Activated CD4-positive, alpha-beta T cell treated with anti-CD3 and anti-CD28 coated beads for 24 hours (primary cell): ENCODE results near the gene SOHLH2.

ENCODE experiments used
- DNase-seq, 2 donors: peaks; one replicate each; pipeline ENCODE4 v3.0.0-alpha.2; 2020; ENCODE audit warnings: low read depth in 2 of 2

The SOHLH2 gene, protein sequence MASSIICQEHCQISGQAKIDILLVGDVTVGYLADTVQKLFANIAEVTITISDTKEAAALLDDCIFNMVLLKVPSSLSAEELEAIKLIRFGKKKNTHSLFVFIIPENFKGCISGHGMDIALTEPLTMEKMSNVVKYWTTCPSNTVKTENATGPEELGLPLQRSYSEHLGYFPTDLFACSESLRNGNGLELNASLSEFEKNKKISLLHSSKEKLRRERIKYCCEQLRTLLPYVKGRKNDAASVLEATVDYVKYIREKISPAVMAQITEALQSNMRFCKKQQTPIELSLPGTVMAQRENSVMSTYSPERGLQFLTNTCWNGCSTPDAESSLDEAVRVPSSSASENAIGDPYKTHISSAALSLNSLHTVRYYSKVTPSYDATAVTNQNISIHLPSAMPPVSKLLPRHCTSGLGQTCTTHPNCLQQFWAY

DNA sequence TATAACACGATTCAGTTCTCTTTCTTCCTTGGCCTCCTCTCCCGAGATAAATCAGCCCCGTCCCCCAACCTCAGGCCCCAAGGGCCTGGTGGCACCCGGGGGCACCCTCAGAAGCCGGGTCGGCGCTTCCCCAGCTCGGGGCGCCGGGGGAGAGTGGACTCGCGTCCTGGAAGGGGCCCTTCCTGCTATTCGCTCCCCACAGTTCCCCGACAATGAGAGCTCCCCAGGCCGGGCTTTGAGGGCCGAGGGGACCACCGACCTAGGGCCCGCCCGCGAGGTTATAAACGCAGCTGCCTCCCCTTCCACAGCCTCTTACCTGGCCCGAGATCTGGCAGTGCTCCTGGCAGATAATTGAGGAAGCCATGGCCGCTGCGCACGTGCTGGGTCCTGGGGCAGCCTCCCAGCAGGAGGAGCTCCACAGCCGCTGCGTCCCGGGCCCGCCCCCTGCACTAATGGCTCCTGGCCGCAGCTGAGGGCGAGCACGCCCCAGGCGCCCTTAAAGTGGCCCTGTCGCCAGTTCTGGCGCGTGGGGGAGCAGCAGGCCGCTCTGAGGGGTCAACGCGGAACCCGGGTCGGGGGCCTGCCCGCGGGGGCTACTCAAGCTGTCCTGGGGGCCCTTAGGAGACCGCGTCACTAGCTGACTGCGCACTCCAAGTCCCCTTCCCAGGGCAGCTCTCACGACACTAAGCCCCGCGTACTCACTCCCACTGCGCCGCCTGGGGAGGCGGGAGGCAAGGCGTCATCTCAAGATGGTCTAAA is at the start of gene SOHLH2:
Gene SOHLH2 (minus strand): TSS at position 394 of the 759 bp plus-strand sequence. CDS start 30 bp downstream, at position 364.
- DNase-seq: no peak

DNA sequence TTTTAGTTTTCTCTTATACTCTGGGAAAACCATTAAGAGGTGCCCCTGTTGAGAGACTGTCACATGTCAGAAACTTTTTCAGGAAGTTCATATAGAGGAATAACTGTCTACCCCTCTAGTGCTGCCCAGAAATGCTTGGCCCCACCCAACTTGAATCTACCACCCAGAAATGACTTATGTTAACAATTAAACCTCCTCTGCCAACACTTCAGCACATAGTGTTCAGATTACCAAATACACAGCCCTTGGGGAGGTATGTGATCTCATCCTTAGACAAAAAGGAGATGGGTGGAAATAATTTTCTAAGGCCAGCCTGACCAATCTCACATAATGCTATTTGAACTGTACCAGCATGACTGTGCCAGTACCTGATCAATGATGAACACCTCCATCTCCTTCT is 47.6 kb upstream of the SOHLH2 start:
- no peak for DNase-seq

DNA sequence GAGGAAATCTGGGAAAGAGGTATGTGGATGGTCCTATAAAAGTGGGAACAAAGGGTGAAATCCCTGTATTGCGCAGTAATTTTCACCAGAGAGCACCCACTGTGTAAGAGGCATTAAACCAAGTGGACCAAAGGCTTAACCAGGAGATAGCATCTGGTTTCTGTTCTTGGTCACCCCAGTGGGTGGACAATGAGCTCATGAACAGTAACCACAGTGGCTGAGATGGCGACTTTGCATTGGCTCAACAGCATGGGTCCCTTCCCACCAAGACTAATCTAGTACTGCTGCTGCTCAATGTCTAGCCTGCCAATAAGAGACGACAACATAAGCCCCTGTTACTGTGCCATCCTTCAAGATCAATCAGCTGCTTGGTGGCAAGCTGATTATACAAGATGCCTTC is 46.7 kb upstream of the SOHLH2 start:
- no peak for DNase-seq

DNA sequence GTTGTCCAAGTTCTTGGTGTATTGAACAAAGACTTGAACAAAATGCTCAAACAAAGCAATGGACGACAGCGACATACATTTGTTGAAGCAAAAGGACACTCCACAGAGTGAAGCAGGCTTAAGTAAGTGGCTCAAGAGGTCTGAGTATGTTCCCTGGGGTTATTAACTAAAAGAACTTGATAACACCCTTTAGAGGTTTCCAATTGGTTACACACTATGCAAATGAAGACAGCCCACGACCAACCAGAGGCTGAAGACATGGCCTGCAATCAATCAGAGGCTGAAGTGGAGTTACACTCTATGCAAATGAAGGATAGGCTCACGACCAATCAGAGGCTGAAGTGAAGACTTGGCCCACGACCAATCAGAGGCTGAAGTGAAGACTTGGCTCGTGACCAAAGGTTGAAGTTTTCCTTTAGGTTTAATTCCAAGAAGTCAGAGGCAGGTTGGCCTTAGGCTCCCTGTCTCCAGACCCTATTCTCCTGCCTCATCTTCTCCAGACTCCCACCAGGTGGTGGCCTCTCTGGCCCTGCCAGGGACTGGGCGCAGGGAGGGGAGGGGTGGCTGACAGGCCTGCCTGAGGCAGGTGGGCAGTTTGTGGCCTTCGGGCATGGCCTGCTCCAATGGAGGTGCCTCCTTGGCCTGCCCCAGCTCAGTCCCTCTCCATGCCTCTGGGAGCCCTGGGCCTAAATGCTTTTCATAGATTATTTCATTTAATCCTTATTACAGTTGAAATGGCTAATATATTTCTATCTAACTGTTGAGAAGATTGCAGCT is 45.2 kb upstream of the SOHLH2 start:
- DNase-seq: no peak

DNA sequence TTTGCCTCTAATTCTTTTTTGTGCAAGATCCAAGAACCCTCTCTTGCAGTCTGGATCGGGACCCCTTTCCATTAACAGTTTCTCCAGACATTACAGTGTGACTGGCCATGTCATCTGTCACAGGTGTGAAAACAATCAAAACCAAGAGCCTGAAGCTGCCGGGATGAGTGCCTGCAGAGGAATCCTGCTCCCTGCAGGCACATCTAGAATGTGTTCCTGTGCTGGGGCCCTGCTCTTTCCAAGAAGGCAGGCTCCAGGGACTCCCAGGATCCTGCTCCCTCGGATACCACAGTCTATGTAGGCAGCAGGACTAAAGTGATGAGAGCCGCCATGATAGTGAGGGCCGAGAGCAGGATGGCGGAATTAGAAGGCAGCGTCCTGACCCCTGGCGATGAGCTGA is 44.5 kb upstream of the SOHLH2 start:
- DNase-seq: no peak

DNA sequence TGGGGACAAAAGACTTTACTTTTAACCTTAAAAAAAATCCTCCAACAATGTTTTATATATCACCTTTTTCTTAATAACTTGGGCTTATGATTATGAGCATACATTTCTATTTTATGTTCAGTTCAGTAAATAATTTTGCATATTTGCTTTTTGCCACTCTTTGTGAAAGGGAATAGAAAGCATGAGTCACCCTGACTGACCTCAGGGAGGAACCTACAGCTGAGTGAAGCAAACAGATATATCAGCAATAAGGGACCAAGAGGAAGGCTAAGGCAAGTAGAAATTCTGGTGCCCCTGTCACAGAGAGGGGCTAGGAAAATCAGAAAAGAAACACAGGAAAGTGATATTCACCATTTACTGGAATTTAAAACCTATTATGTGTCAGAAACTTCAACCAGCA is 37.2 kb upstream of the SOHLH2 start:
- no peak for DNase-seq

DNA sequence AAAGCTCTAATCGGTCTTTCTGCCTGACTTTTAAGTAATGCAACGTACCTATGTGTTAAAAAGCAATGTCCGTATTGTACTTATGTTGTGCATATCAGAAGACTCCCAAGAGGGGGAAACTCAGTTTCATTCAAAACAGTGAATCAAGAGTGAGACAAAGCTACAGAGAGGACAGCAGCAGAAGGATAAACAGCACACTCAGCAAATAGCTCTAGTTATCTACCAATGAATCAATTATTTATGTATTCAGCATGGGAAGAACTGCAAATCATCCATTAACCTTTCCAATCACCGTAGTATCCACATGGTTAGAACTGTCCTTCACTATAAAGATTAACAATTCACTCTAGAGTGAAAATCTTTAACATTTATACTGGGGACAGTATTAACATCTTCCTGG is 36.7 kb upstream of the SOHLH2 start:
- no peak for DNase-seq

DNA sequence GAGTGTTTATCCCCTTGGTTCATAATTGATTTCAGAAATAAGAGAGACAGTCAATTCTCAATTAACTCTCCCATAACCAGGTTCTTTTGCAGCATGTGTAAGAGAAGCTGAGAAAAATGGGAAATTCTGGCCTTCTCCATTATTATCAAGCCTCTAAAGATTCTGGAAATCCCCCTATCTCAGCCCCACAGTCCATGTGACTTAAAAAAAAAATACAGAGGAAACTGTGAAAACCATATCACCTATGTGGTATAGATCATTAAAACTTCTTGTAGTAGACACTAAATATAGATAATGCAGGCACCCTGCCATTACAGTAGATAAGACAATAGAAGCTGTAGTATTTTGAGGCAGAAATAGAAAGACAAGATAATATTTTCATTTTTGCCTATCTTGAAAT is 34.3 kb upstream of the SOHLH2 start:
- no peak for DNase-seq

DNA sequence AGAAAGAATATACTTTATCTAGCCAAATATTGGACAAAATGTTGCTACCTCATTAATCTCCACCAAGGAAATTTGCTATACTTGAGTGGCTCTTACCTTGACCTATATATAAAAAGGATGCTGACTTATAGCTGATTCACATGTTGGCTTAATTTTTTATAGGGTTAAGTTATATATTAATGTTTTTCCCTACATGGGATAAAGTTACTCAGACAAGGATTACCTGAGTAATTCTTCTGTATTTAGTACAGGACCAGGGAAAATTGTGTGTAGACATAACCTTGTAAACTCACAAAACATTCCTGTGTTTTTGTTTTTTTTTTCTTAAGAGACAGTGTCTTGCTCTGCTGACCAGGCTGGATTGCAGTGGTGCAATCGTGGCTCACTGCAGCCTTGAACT is 30.6 kb upstream of the SOHLH2 start:
- no peak for DNase-seq

DNA sequence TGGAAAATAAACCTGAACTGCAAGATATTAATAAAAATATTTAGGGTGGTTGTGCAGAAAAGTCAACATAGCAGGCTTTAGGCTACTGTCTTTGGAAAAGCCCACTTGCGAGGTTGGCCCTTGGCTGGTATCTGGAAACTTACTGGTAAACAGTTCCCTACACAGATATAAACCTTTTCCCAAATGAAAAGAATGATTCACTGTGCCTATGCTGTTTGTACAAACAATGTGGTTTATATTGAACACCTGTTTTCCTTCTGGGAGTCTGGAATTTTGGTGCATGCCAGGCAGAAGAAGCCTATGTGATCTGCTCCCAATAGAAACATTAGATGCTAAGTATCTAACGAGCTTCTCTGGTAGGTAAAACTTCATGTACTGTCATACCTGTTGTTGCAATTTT is 29.7 kb upstream of the SOHLH2 start:
- DNase-seq: no peak

DNA sequence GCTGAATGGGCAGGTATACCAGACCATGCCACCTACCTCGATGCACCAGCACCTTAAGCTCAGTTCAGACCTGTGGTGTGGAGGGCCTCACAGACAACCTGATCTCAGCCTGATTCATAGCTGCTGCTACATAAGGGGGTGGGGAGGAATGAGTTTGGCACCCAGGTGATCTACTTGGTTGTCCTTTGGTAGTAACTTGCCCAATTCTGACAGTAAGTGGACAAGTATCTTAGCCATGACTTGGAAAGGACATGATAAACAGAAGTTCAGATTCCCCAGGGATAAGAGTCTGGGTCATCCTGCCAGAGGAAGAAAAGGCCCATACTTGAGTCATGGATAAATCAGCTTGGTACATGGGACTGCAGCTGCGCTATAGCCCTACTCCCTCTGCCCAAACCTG is 28.4 kb upstream of the SOHLH2 start:
- DNase-seq: no peak

DNA sequence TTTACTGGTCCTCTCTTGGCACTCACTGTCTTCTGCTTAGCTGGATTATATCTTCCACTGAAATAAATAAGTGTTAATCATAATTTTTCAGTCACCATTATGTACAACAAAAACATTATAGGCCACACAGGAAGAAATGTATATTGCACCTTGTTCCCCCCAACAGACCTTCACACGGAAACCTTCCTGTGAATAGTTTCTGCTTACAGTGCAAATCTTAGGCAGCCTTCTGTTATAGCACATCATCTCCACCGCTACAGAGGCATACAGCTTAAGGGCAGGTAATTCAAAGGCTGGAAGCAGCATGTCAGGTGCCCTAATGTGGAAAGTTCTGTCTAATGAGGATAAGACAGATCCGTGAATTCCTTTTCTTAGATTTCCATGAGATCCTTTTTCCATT is 16.9 kb upstream of the SOHLH2 start:
- no peak for DNase-seq

DNA sequence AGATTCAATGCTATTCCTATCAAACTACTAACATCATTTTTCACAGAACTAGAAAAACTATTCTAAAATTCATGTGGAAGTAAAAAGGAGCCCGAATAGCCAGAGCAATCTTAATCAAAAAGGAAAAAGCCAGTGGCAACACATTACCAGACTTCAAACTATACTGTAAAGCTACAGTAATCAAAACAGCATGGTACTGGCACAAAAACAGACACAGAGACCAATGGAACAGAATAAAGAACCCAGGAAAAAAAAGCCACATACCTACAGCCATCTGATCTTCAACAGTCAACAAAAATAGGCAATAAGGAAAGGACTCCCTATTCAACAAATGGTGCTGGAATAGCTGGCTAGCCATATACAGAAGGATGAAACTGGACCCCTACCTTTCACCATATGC is 10.4 kb upstream of the SOHLH2 start:
- DNase-seq: no peak

DNA sequence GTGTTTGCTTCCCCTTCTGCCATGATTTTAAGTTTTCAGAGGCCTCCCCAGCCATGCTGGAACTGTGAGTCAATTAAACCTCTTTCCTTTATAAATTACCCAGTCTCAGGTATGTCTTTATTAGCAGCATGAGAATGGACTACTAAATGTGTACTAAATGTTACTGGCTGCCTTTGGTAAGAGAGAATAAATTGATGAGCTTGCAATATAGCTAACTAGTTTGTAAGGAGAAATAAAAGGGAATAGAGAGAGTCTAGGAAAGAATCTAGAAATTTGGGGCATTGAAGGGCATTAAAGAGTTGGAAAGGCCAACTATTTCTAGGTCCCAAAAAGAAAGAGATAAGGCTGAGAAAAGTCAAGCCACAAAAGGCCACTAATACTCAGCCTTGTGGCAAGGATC is 5.5 kb upstream of the SOHLH2 start:
- DNase-seq: no peak

DNA sequence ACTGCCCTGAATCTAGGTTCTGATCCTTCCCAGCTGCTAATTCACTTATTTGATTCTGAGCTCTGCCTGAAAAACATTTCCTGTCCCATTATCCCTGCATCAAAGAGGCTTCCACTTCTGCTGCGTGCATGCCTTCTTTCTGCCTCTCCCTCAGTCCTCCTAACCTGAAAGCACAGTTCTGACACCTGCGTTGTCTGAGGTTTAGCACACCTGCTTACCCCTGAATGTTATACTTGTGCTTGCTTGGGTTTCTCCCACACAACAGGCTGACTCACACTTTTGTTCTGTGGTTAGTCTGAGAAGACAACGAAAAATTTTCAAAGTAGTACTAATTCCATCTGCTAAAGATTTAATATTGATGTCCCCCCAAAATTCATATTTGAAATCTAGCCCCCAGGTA is 3.1 kb upstream of the SOHLH2 start:
- no peak for DNase-seq

DNA sequence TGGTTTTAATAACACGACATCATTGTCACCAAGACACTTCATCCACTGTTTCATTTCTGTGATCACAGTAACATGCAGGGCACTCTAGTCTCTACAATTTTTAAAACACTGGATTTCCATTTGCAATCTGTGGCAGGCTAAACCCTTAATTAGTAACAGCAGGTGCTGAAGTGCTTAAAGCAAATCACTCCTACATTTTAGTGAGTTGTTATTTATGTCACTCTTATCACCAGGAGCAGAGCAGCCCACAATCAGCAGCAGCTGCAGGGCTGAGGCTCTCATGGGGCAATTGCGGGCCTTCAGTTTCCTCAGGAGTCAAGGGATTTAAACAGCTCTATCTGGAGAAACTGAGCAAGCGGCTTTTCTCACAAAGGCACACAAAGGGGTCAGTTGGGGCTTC is 1.6 kb downstream of the SOHLH2 start:
- DNase-seq: no peak

DNA sequence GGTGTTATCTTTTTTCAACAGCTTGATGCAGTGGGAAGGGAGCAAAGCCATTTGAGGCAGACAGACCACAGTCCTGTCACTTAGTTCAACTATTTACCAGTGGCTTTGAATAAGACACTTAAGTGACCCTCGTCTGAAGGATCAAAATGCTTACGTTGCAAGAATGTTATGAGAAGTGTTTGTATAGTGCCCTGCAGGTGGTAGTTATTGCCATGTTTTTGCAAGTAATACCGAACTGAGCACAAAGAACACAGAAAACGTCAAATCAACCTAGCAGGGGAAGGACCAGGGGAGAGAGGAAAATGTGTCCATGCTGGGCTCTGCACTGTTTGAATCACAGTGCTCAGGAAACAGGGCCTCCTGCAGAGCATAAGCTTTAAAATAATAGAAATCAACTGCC is 2.8 kb downstream of the SOHLH2 start:
- DNase-seq: no peak

DNA sequence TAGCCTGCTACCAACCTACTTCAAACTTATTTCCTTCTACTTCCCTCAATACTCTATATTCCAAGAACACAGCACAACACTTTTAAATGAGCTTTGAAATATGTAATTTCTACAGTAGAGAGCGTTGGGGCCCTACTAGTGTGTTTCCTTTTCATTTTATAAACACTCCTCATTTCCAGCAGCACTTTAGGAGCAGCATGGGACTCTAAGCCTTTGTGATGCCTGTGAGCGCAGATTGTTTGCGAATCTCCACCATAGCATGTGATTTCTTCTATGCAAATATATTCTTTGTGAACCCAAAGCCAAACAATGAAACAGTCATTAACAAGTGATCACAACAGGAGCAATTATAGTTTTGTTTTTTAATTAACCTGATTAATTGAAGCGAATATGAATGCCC is 3.6 kb downstream of the SOHLH2 start:
- DNase-seq: no peak

DNA sequence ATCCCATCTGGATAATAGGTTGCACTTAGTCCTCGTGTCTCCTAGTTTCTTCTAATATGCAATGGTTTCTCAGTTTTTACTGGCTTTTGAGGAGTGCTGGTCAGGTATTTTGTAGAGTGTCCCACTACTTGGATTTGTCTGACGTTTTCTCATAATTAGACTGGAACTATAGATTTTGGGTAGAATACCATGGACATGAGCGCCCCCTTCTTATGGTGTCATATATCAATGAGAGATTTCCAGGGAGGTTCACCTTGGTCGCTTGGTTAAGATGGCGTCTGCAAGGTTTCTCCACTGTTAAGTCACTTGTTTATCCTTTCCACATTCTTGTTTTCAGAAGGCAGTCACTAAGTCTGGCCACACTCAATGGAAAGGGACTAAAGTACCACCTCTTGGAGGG is 6.7 kb downstream of the SOHLH2 start:
- DNase-seq: no peak

DNA sequence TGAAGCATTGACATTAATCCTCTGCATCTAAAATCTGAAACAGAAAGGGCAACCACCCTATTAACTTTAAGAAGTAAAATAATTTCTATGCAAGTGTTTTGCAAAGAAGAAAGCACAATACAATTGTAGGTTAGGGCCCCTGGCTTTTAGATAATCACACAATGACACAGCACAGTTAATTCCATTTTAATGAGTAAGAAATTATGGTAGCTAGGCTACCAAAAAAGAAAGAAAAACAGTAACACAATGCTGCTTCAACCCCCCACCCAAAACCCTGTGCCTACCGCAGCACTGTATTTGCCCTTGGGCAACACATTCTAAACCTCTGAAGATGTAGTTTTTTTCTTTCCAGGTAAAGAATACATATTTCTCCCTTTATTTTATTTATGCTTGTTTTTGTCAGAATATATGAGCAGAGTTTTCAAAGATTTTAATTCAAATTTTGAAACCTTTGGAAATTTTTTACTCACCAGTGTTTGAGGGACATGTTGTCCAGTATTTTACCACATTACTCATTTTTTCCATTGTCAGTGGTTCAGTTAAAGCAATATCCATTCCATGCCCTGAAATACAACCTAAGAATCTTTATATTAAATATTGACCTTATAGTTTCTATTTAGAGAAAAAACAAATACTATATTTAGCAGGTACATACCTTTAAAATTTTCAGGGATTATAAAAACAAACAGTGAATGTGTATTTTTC is 21.1 kb downstream of the SOHLH2 start:
- DNase-seq: no peak

DNA sequence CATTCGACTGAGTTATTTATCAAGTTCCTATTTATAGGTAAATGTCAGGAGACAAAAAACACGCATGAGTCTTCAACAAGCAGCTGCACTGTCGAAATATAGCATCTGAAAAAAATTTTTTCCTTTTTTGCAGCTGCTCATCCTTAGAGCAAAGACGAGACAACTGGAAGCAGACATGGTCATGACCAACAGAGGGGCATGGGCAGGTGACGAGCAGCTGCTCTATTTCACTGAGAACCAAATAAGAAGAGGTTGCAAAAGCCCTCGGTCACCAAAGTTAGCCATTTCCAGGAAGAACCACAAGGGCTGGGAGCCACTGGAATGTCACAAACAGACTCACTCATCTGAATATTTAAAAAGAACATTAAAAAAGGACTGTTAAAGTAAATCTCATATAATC is 22.2 kb downstream of the SOHLH2 start:
- DNase-seq: no peak

DNA sequence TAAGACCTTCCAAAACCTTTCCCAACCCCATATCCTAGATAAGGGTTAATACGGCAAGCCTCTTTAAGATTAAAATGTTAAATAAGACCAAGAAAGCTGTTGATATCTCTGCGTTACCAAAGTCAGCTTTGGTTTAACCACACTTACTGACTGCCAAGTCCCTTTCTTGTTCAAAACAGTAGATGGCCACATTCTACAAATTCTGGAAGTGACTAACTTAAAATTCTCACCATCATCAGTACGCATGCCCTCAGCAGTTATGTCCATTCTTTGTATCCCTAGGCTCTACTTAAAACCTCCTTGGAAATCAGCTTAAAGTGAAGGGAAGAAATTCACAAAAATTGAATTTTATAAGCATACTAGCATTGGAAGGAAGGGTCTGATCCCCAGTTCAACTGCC is 23.6 kb downstream of the SOHLH2 start:
- DNase-seq: no peak
